ENCODE results near the gene HCK. TPM values are rescaled to one million over a fixed set of nuclear protein-coding genes. Genes with fewer than 3 reads are reported as not detected.

HCK gene
- total and polyA plus RNA-seq, 9 of the 15 experiments (the other 6 are each of a cell fraction or from before 2014, with no cell fraction given) = 0.09 to 0.51 (median 0.27) TPM; not detected in 6

Small RNA genes lying within 50 kb of the gene (small RNA-seq; reads per million reads assigned to genes)
- gene RNA5SP481 (1.4 reads per million, percentile 71 among the genes with 10 or more reads in this experiment), gene RNA5SP482 (3.1 reads per million, percentile 88 among the genes with 10 or more reads in this experiment)

Other genes starting within 250 kb of the HCK start
Only the 7 nearest of the 11 such genes appear.
- gene TTLL9, start 181.6 kb upstream of the HCK start, total RNA-seq (2014; rRNA removed) = not detected in 2 replicates
- not detected in 2 replicates for gene TTLL9, start 181.6 kb upstream of the HCK start, total RNA-seq (2014; rRNA removed; fragmentation: Illumina TruSeq; extraction: Trizol)
- gene TTLL9, start 181.6 kb upstream of the HCK start, total RNA-seq (2015; rRNA removed; fragmentation: Illumina TruSeq; extraction: Trizol) = not detected in 2 replicates
- not detected in 2 replicates for gene TTLL9, start 181.6 kb upstream of the HCK start, total RNA-seq (2021)
- not detected in 2 replicates for gene TTLL9, start 181.6 kb upstream of the HCK start, polyA plus RNA-seq (2011; rRNA removed)
- gene TTLL9, start 181.6 kb upstream of the HCK start, polyA plus RNA-seq (2014; fragmentation: Illumina TruSeq; extraction: Trizol) = not detected in 2 replicates
- under 1 TPM in 1 of 2 experiments, not detected in 1; 0.06 TPM for gene TTLL9, start 181.6 kb upstream of the HCK start, polyA plus RNA-seq (2014; fragmentation: Nextera tagmentation; extraction: Ambion mirVana)
- gene TTLL9, start 181.6 kb upstream of the HCK start, polyA plus RNA-seq (2014; rRNA removed) = 0.07 TPM in 1 of 2 replicates, not detected in the other
- 19.9 and 22.2 TPM in 2 replicates for gene PDRG1, start 100.2 kb upstream of the HCK start, total RNA-seq (2014; rRNA removed)
- 11.6 and 12.6 TPM in 2 replicates for gene PDRG1, start 100.2 kb upstream of the HCK start, total RNA-seq (2014; rRNA removed; fragmentation: Illumina TruSeq; extraction: Trizol)
- gene PDRG1, start 100.2 kb upstream of the HCK start, total RNA-seq (2015; rRNA removed; fragmentation: Illumina TruSeq; extraction: Trizol) = 13.4 and 14.1 TPM in 2 replicates
- 25.2 and 26.1 TPM in 2 replicates for gene PDRG1, start 100.2 kb upstream of the HCK start, total RNA-seq (2021)
- 24.8 and 27.8 TPM in 2 replicates for gene PDRG1, start 100.2 kb upstream of the HCK start, polyA plus RNA-seq (2011; rRNA removed)
- 23.4 and 24.6 TPM in 2 replicates for gene PDRG1, start 100.2 kb upstream of the HCK start, polyA plus RNA-seq (2014; fragmentation: Illumina TruSeq; extraction: Trizol)
- gene PDRG1, start 100.2 kb upstream of the HCK start, polyA plus RNA-seq (2014; fragmentation: Nextera tagmentation; extraction: Ambion mirVana) = 10 to 100 TPM; 38.5 to 58.6 TPM
- gene PDRG1, start 100.2 kb upstream of the HCK start, polyA plus RNA-seq (2014; rRNA removed) = 31.6 and 32.2 TPM in 2 replicates
- gene XKR7, start 84.1 kb upstream of the HCK start, total RNA-seq (2014; rRNA removed) = not detected in 2 replicates
- gene XKR7, start 84.1 kb upstream of the HCK start, total RNA-seq (2014; rRNA removed; fragmentation: Illumina TruSeq; extraction: Trizol) = not detected in 2 replicates
- not detected in 2 replicates for gene XKR7, start 84.1 kb upstream of the HCK start, total RNA-seq (2015; rRNA removed; fragmentation: Illumina TruSeq; extraction: Trizol)
- 0.02 TPM in 1 of 2 replicates, not detected in the other for gene XKR7, start 84.1 kb upstream of the HCK start, total RNA-seq (2021)
- gene XKR7, start 84.1 kb upstream of the HCK start, polyA plus RNA-seq (2011; rRNA removed) = not detected in 2 replicates
- not detected in 2 replicates for gene XKR7, start 84.1 kb upstream of the HCK start, polyA plus RNA-seq (2014; fragmentation: Illumina TruSeq; extraction: Trizol)
- not detected for gene XKR7, start 84.1 kb upstream of the HCK start, polyA plus RNA-seq (2014; fragmentation: Nextera tagmentation; extraction: Ambion mirVana)
- not detected in 2 replicates for gene XKR7, start 84.1 kb upstream of the HCK start, polyA plus RNA-seq (2014; rRNA removed)
- not detected in 2 replicates for gene CCM2L, start 41.8 kb upstream of the HCK start, total RNA-seq (2014; rRNA removed)
- not detected in 2 replicates for gene CCM2L, start 41.8 kb upstream of the HCK start, total RNA-seq (2014; rRNA removed; fragmentation: Illumina TruSeq; extraction: Trizol)
- not detected in 2 replicates for gene CCM2L, start 41.8 kb upstream of the HCK start, total RNA-seq (2015; rRNA removed; fragmentation: Illumina TruSeq; extraction: Trizol)
- gene CCM2L, start 41.8 kb upstream of the HCK start, total RNA-seq (2021) = not detected in 2 replicates
- gene CCM2L, start 41.8 kb upstream of the HCK start, polyA plus RNA-seq (2011; rRNA removed) = 0.04 TPM in 1 of 2 replicates, not detected in the other
- gene CCM2L, start 41.8 kb upstream of the HCK start, polyA plus RNA-seq (2014; fragmentation: Illumina TruSeq; extraction: Trizol) = not detected in 2 replicates
- not detected for gene CCM2L, start 41.8 kb upstream of the HCK start, polyA plus RNA-seq (2014; fragmentation: Nextera tagmentation; extraction: Ambion mirVana)
- not detected in 2 replicates for gene CCM2L, start 41.8 kb upstream of the HCK start, polyA plus RNA-seq (2014; rRNA removed)
- gene TM9SF4, start 57.5 kb downstream of the HCK start, total RNA-seq (2014; rRNA removed) = 14.5 and 22.1 TPM in 2 replicates
- 19.7 and 20.9 TPM in 2 replicates for gene TM9SF4, start 57.5 kb downstream of the HCK start, total RNA-seq (2014; rRNA removed; fragmentation: Illumina TruSeq; extraction: Trizol)
- 25.6 and 29.2 TPM in 2 replicates for gene TM9SF4, start 57.5 kb downstream of the HCK start, total RNA-seq (2015; rRNA removed; fragmentation: Illumina TruSeq; extraction: Trizol)
- gene TM9SF4, start 57.5 kb downstream of the HCK start, total RNA-seq (2021) = 35.0 and 37.9 TPM in 2 replicates
- 39.7 and 54.8 TPM in 2 replicates for gene TM9SF4, start 57.5 kb downstream of the HCK start, polyA plus RNA-seq (2011; rRNA removed)
- 41.0 and 46.3 TPM in 2 replicates for gene TM9SF4, start 57.5 kb downstream of the HCK start, polyA plus RNA-seq (2014; fragmentation: Illumina TruSeq; extraction: Trizol)
- 10 to 100 TPM; 15.9 to 20.2 TPM for gene TM9SF4, start 57.5 kb downstream of the HCK start, polyA plus RNA-seq (2014; fragmentation: Nextera tagmentation; extraction: Ambion mirVana)
- 26.9 and 30.2 TPM in 2 replicates for gene TM9SF4, start 57.5 kb downstream of the HCK start, polyA plus RNA-seq (2014; rRNA removed)
- 4.0 and 5.5 TPM in 2 replicates for gene PLAGL2, start 155.5 kb downstream of the HCK start, total RNA-seq (2014; rRNA removed)
- 5.6 and 6.4 TPM in 2 replicates for gene PLAGL2, start 155.5 kb downstream of the HCK start, total RNA-seq (2014; rRNA removed; fragmentation: Illumina TruSeq; extraction: Trizol)
- gene PLAGL2, start 155.5 kb downstream of the HCK start, total RNA-seq (2015; rRNA removed; fragmentation: Illumina TruSeq; extraction: Trizol) = 6.2 and 6.7 TPM in 2 replicates
- gene PLAGL2, start 155.5 kb downstream of the HCK start, total RNA-seq (2021) = 20.1 and 21.8 TPM in 2 replicates
- gene PLAGL2, start 155.5 kb downstream of the HCK start, polyA plus RNA-seq (2011; rRNA removed) = 7.1 and 7.2 TPM in 2 replicates
- 21.8 and 24.3 TPM in 2 replicates for gene PLAGL2, start 155.5 kb downstream of the HCK start, polyA plus RNA-seq (2014; fragmentation: Illumina TruSeq; extraction: Trizol)
- 1 to 10 TPM; 3.1 to 5.3 TPM for gene PLAGL2, start 155.5 kb downstream of the HCK start, polyA plus RNA-seq (2014; fragmentation: Nextera tagmentation; extraction: Ambion mirVana)
- 10.6 and 11.4 TPM in 2 replicates for gene PLAGL2, start 155.5 kb downstream of the HCK start, polyA plus RNA-seq (2014; rRNA removed)
- 23.5 and 29.4 TPM in 2 replicates for gene POFUT1, start 155.6 kb downstream of the HCK start, total RNA-seq (2014; rRNA removed)
- 25.7 and 25.9 TPM in 2 replicates for gene POFUT1, start 155.6 kb downstream of the HCK start, total RNA-seq (2014; rRNA removed; fragmentation: Illumina TruSeq; extraction: Trizol)
- 32.8 and 33.2 TPM in 2 replicates for gene POFUT1, start 155.6 kb downstream of the HCK start, total RNA-seq (2015; rRNA removed; fragmentation: Illumina TruSeq; extraction: Trizol)
- gene POFUT1, start 155.6 kb downstream of the HCK start, total RNA-seq (2021) = 38.2 and 44.7 TPM in 2 replicates
- gene POFUT1, start 155.6 kb downstream of the HCK start, polyA plus RNA-seq (2011; rRNA removed) = 21.3 and 21.6 TPM in 2 replicates
- gene POFUT1, start 155.6 kb downstream of the HCK start, polyA plus RNA-seq (2014; fragmentation: Illumina TruSeq; extraction: Trizol) = 32.7 and 34.3 TPM in 2 replicates
- 1 to 10 TPM; 3.5 to 6.0 TPM for gene POFUT1, start 155.6 kb downstream of the HCK start, polyA plus RNA-seq (2014; fragmentation: Nextera tagmentation; extraction: Ambion mirVana)
- gene POFUT1, start 155.6 kb downstream of the HCK start, polyA plus RNA-seq (2014; rRNA removed) = 22.7 and 24.8 TPM in 2 replicates

All from K562 (cell line).